HG03060 (cell line): ENCODE measurements around the gene MTNR1A.

Experiments used
- ATAC-seq: cut with Tn5 transposase; IDR thresholded peaks from one replicate; pipeline ENCODE4 v1.9.1; 2021; ENCODE audit warnings: low read depth, moderate number of reproducible peaks; ENCODE audit not compliant: unreplicated experiment

MTNR1A gene

GRCh38 chr4:186499467-186499866 is 55.9 kb downstream of the MTNR1A start:
- no peak for ATAC-seq

- ATAC-seq: no peak
These were observed 58.3 kb downstream of the MTNR1A start for GRCh38 chr4:186497043-186497442.

DNA sequence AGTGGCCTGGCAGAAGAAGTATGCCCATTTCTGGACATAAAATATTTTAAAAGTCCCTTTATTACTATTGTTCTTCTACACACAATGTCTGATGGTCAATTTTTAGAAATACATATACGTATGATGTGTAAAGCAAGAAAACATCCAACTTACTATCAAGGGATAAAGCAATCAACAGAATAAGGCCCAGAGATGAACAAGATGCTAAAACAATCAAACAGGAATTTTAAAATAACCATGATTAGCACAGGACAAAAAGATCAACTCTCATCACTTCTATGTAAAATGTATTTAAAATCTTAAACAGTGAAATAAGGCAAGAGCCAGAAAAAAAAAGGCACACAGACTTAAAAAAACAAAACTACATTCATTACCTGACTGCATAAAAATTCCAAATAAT is 60.9 kb downstream of the MTNR1A start:
- no peak for ATAC-seq

DNA sequence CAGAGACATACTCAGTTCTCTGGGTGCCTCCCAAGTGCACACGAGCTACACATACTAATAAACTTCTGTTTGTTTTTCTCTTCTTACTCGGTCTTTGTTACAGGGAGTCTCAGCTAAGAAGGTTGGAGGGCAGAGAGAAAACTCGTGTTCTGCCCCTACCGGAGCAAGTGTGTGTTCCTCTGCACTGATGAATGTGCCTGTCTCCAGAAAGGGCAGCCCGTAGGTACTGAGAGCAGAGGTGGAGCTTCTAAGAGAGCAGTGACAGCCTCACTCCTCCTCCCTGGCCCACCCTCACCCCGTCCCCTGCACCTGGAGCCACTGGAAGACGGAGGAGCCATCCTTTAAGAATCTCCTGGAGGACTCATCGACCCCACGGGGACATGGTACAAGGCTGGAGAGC is 67.6 kb downstream of the MTNR1A start:
- no peak for ATAC-seq

GRCh38 chr4:186486172-186486571 is 69.2 kb downstream of the MTNR1A start:
- no peak for ATAC-seq

DNA sequence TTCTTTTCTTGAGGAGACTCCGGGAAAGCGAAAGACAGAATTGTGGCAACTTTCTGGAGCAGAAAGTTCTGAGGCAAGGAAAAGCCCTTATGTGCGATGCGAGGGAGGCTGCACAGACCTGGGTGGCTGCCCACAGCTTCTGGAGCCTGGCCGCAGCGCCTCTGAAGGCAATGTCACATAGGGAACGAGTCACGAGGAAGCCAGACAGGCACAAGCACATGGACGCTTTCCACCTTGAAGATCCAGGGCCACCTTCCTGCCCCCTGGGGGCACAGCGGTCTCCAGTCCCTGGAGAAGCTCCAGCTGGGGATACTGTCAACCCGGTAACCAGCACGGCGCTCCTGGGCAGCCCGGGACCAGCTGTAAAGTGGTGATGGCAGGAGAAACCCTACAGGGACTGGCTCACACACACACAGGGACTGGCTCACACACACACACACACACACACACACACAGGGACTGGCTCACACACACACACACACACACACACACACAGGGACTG is 69.8 kb downstream of the MTNR1A start:
- ATAC-seq: no peak

GRCh38 chr4:186485150-186485549 is 70.2 kb downstream of the MTNR1A start:
- no peak for ATAC-seq

DNA sequence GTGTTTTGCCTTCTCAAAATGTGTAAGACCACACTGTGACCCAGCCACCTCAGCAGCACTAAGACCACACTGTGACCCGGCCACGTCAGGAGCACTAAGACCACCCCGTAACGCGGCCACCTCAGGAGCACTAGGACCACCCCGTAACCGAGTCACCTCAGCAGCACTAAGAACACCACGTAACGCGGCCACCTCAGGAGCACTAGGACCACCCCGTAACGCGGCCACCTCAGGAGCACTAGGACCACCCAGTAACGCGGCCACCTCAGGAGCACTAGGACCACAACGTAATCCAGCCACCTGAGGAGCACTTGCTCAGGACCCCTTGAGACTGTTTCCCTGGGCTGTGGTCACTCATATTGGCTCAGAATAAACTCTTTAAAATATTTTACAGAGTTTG is 71.7 kb downstream of the MTNR1A start:
- ATAC-seq: no peak
